H1 (cell line): ENCODE measurements around the gene ZBTB2. TPM values are rescaled to one million over a fixed set of nuclear protein-coding genes. Genes with fewer than 3 reads are reported as not detected.

Experiments used
- CTCF ChIA-PET: fragments of 300-600 bp; sonication (Branson Sonifier 250); formaldehyde crosslinking; loops from one replicate; lab custom pipeline; 2021; ENCODE audit not compliant: partially characterized antibody; lab: Charles Lee
- POLR2A ChIA-PET: fragments of 300-600 bp; sonication (Branson Sonifier 250); formaldehyde crosslinking; loops from one replicate; lab custom pipeline; 2021; ENCODE audit warnings: inconsistent platforms; ENCODE audit not compliant: partially characterized antibody; lab: Charles Lee
- DNase-seq, 2 experiments: peaks; one replicate each; pipeline versions ENCODE4 v3.0.0 to v3.0.0-alpha.2; 2010 to 2022; ENCODE audit warnings: low spot score in 2 of 2, low read depth in 1 of 2, mixed read lengths in 1 of 2
- FAIRE-seq: peaks from 2 replicates; lab custom pipeline; 2011; peaks lifted over from hg19 to GRCh38; lab: Jason Lieb, UNC
- H2AFZ ChIP-seq: 2 replicates; pipeline ENCODE4 v1.8.1; 2012; ENCODE audit warnings: low read length, inconsistent platforms
- H2AK5ac ChIP-seq: 2 replicates; pipeline ENCODE4 v1.6.1; 2013; ENCODE audit warnings: low read depth, low read length
- H2BK120ac ChIP-seq: replicated peaks from 2 replicates; pipeline ENCODE3; 2013; ENCODE audit warnings: low read depth, low read length, inconsistent platforms
- H2BK12ac ChIP-seq: 2 replicates; pipeline ENCODE4 v1.6.1; 2013; ENCODE audit warnings: low read depth, low read length
- H2BK15ac ChIP-seq: 2 replicates; pipeline ENCODE4 v1.6.1; 2013; ENCODE audit warnings: low read length
- H2BK20ac ChIP-seq: 2 replicates; pipeline ENCODE4 v1.6.1; 2013; ENCODE audit warnings: low read length
- H2BK5ac ChIP-seq: 2 replicates; pipeline ENCODE4 v1.6.1; 2013; ENCODE audit warnings: low read depth, low read length
- H3K14ac ChIP-seq: 2 replicates; pipeline ENCODE4 v1.6.1; 2013; ENCODE audit warnings: inconsistent platforms; ENCODE audit not compliant: insufficient read length
- H3K18ac ChIP-seq: 2 replicates; pipeline ENCODE4 v1.6.1; 2013; ENCODE audit warnings: low read length; ENCODE audit errors: extremely low read depth
- H3K23ac ChIP-seq: 2 replicates; pipeline ENCODE4 v1.6.1; 2013; ENCODE audit warnings: inconsistent platforms; ENCODE audit not compliant: insufficient read length
- H3K23me2 ChIP-seq: 2 replicates; pipeline ENCODE4 v1.6.1; 2013; ENCODE audit warnings: low read depth, low read length
- H3K27ac ChIP-seq: 2 replicates; pipeline ENCODE4 v1.6.1; 2011; ENCODE audit warnings: low read depth, low read length, inconsistent platforms
- H3K27me3 ChIP-seq, 4 experiments: replicated peaks in 1 of 4; 1 replicate in 1 of 4; 2 replicates in 3 of 4; pipeline versions ENCODE4 v1.6.1 to v1.8.1; 2011 to 2013; ENCODE audit warnings: low read length in 3 of 4, mild to moderate bottlenecking in 3 of 4, inconsistent platforms in 2 of 4, mixed read lengths in 2 of 4, moderate library complexity in 1 of 4; ENCODE audit not compliant: control insufficient read depth in 3 of 4, insufficient read depth in 3 of 4; ENCODE audit errors: extremely low read depth in 1 of 4
- H3K36me3 ChIP-seq, 4 experiments: 2 replicates each; pipeline versions ENCODE4 v1.6.1 to v1.8.1; 2011 to 2013; ENCODE audit warnings: mild to moderate bottlenecking in 4 of 4, low read length in 3 of 4, moderate library complexity in 2 of 4, control low read depth in 1 of 4, inconsistent platforms in 1 of 4; ENCODE audit not compliant: insufficient read depth in 4 of 4, control insufficient read depth in 2 of 4
- H3K4ac ChIP-seq: replicated peaks from 2 replicates; pipeline ENCODE3; 2013; ENCODE audit warnings: low read length, low read depth, mixed read lengths, inconsistent platforms; ENCODE audit not compliant: insufficient read length
- H3K4me1 ChIP-seq, 4 experiments: replicated peaks in 1 of 4; 1 replicate in 1 of 4; 2 replicates in 3 of 4; pipeline versions ENCODE4 v1.6.1 to v1.8.1; 2011 to 2013; ENCODE audit warnings: low read length in 3 of 4, inconsistent platforms in 2 of 4, mixed read lengths in 1 of 4; ENCODE audit not compliant: insufficient read depth in 4 of 4, control insufficient read depth in 3 of 4
- H3K4me2 ChIP-seq, 2 experiments: 2 replicates each; pipeline versions ENCODE4 v1.6.1 to v1.8.1; 2011 to 2013; ENCODE audit warnings: low read depth in 2 of 2, low read length in 2 of 2, control low read depth in 1 of 2, inconsistent platforms in 1 of 2, mild to moderate bottlenecking in 1 of 2; ENCODE audit not compliant: insufficient read depth in 1 of 2
- H3K4me3 ChIP-seq, 4 experiments: fragments of 200-600, 300-600 bp in 1 of 4; sonication (generic), shearing (Covaris generic), sonication (Bioruptor Twin) in 1 of 4; 2 replicates each; pipeline versions ENCODE4 v1.5.1 to v1.8.1; 2011 to 2016; ENCODE audit warnings: low read length in 4 of 4, low read depth in 3 of 4, control low read depth in 2 of 4, inconsistent platforms in 2 of 4, mild to moderate bottlenecking in 2 of 4, mixed read lengths in 1 of 4, moderate library complexity in 1 of 4; ENCODE audit not compliant: insufficient read depth in 2 of 4; ENCODE audit errors: extremely low read depth in 1 of 4
- H3K56ac ChIP-seq: replicated peaks from 2 replicates; pipeline ENCODE3; 2013; ENCODE audit warnings: low read depth, mild to moderate bottlenecking, mixed read lengths, low read length, inconsistent platforms; ENCODE audit not compliant: insufficient read length
- H3K79me1 ChIP-seq: 2 replicates; pipeline ENCODE4 v1.6.1; 2013; ENCODE audit warnings: low read depth, low read length, control low read depth
- H3K79me2 ChIP-seq, 2 experiments: 2 replicates each; pipeline versions ENCODE4 v1.6.1 to v1.8.1; 2012 to 2013; ENCODE audit warnings: low read length in 2 of 2, mild to moderate bottlenecking in 2 of 2, inconsistent platforms in 1 of 2; ENCODE audit not compliant: insufficient read depth in 2 of 2, control insufficient read depth in 1 of 2
- H3K9ac ChIP-seq, 4 experiments: replicated peaks in 1 of 4; 1 replicate in 1 of 4; 2 replicates in 3 of 4; pipeline versions ENCODE4 v1.6.1 to v1.8.1; 2011 to 2013; ENCODE audit warnings: low read depth in 3 of 4, low read length in 3 of 4, control low read depth in 2 of 4, mild to moderate bottlenecking in 2 of 4, moderate library complexity in 2 of 4, inconsistent platforms in 1 of 4; ENCODE audit errors: extremely low read depth in 1 of 4
- H3K9me3 ChIP-seq, 2 experiments: 2 replicates each; pipeline versions ENCODE4 v1.6.1 to v1.8.1; 2012 to 2013; ENCODE audit warnings: mild to moderate bottlenecking in 2 of 2, moderate library complexity in 2 of 2, control low read depth in 1 of 2, inconsistent platforms in 1 of 2, low read depth in 1 of 2, low read length in 1 of 2, mixed read lengths in 1 of 2; ENCODE audit not compliant: insufficient read depth in 2 of 2
- H4K20me1 ChIP-seq, 2 experiments: replicated peaks in 1 of 2; 2 replicates each; pipeline versions ENCODE3 to v1.8.1; 2011 to 2013; ENCODE audit warnings: inconsistent platforms in 2 of 2, low read length in 2 of 2, mild to moderate bottlenecking in 1 of 2; ENCODE audit not compliant: insufficient read depth in 2 of 2, control insufficient read depth in 1 of 2
- H4K5ac ChIP-seq: 2 replicates; pipeline ENCODE4 v1.6.1; 2013; ENCODE audit warnings: low read length, low read depth, mixed read lengths, inconsistent platforms; ENCODE audit not compliant: insufficient read length
- H4K8ac ChIP-seq: 2 replicates; pipeline ENCODE4 v1.8.0; 2013; ENCODE audit warnings: mild to moderate bottlenecking, moderate library complexity, low read length, inconsistent platforms; ENCODE audit not compliant: insufficient read depth; ENCODE audit errors: extremely low read depth
- H4K91ac ChIP-seq: replicated peaks from 2 replicates; pipeline ENCODE3; 2013; ENCODE audit warnings: low read length, mixed read lengths, inconsistent platforms; ENCODE audit not compliant: insufficient read length
- BACH1 ChIP-seq: IDR thresholded peaks from 2 replicates; pipeline ENCODE4 v1.6.1; 2012; ENCODE audit warnings: low read length, improper control_type of control experiment
- CHD1 ChIP-seq: IDR thresholded peaks from 2 replicates; pipeline ENCODE4 v1.6.1; 2012; ENCODE audit warnings: low read depth, low read length, improper control_type of control experiment
- CHD2 ChIP-seq: IDR thresholded peaks from 2 replicates; pipeline ENCODE4 v1.6.1; 2012; ENCODE audit warnings: low read length, improper control_type of control experiment
- EP300 ChIP-seq, 2 experiments: IDR thresholded peaks; 1 replicate in 1 of 2; 2 replicates in 1 of 2; pipeline ENCODE4 v1.6.1; 2011 to 2012; ENCODE audit warnings: low read depth in 2 of 2, low read length in 2 of 2, mild to moderate bottlenecking in 2 of 2, borderline replicate concordance in 1 of 2, inconsistent platforms in 1 of 2, moderate library complexity in 1 of 2
- EZH2 ChIP-seq: fragments of 200-600 bp; sonication (generic); IDR thresholded peaks from 2 replicates; pipeline ENCODE4 v1.7.1; 2012; ENCODE audit warnings: low read depth, mild to moderate bottlenecking, moderate library complexity, low read length, inconsistent platforms; ENCODE audit not compliant: severe bottlenecking
- MAFK ChIP-seq: IDR thresholded peaks from 2 replicates; pipeline ENCODE4 v1.6.1; 2012; ENCODE audit warnings: low read depth, mild to moderate bottlenecking, improper control_type of control experiment, low read length
- POLR2AphosphoS5 ChIP-seq: IDR thresholded peaks from 2 replicates; pipeline ENCODE4 v1.6.1; 2011; ENCODE audit warnings: low read depth, low read length
- SIRT6 ChIP-seq: IDR thresholded peaks from one replicate; pipeline ENCODE4 v1.7.1; 2012; ENCODE audit warnings: low read length, inconsistent platforms
- SIX5 ChIP-seq: IDR thresholded peaks from 2 replicates; pipeline ENCODE4 v1.6.1; 2011; ENCODE audit warnings: mild to moderate bottlenecking, low read depth, low read length
- SP2 ChIP-seq: IDR thresholded peaks from 2 replicates; pipeline ENCODE4 v1.6.1; 2012; ENCODE audit warnings: mild to moderate bottlenecking, low read length, inconsistent platforms
- SP4 ChIP-seq: IDR thresholded peaks from 2 replicates; pipeline ENCODE4 v1.6.1; 2012; ENCODE audit warnings: low read length, inconsistent platforms
- TCF12 ChIP-seq: IDR thresholded peaks from 2 replicates; pipeline ENCODE4 v1.6.1; 2011; ENCODE audit warnings: low read depth, mild to moderate bottlenecking, low read length
- WGBS, 2 experiments: shearing (Covaris generic) in 1 of 2; methylation state at CpG; one replicate each; pipeline versions ENCODE4 v1.1.6 to v1.1.7; 2013 to 2015; ENCODE audit warnings: low lambda C conversion rate in 2 of 2, mixed read lengths in 2 of 2, inconsistent platforms in 1 of 2, low coverage in 1 of 2, missing lambda C conversion rate in 1 of 2; ENCODE audit not compliant: insufficient replicate concordance in 2 of 2, insufficient coverage in 1 of 2, insufficient read length in 1 of 2; ENCODE audit errors: extremely low coverage in 1 of 2, missing lambda C conversion rate in 1 of 2; 5-methylcytosine and 5-hydroxymethylcytosine counted together
- polyA plus RNA-seq, 7 experiments: library from polyadenylated mRNA; depleted of rRNA in 3 of 7; stranded (reverse) in 5 of 7; unstranded in 2 of 7; fragments of >200 nt in 5 of 7; fragments of 200-250 nt in 2 of 7; gene quantifications; 1 replicate in 5 of 7; 2 replicates in 1 of 7; 4 replicates in 1 of 7; pipeline versions ENCODE4 v1.2.1 to v1.2.3, GENCODE V29; 2011 to 2013; ENCODE audit warnings: missing spikeins in 2 of 7, mixed read lengths in 2 of 7
- total RNA-seq: library from RNA; stranded (reverse); fragmentation: NEBNext Ultra II Directional; extraction: Animal tissue kit (Norgen Biotek cat#: 25700); gene quantifications from 2 replicates; pipeline ENCODE4 v1.2.1, GENCODE V29; 2021
- TF ChIP-seq, protein P1 (sequence below), 3 experiments: IDR thresholded peaks; 1 replicate in 2 of 3; 2 replicates in 1 of 3; pipeline versions ENCODE4 v1.5.1 to v1.6.1; 2011; ENCODE audit warnings: low read length in 3 of 3, mild to moderate bottlenecking in 3 of 3, inconsistent platforms in 2 of 3, low read depth in 1 of 3, moderate library complexity in 1 of 3; ENCODE audit not compliant: insufficient read depth in 1 of 3; ENCODE audit errors: control extremely low read depth in 1 of 3

ZBTB2 gene
- total and polyA plus RNA-seq, 2 of the 8 experiments (the other 6 are each of a cell fraction or from before 2014, with no cell fraction given): 16.1 to 23.7 TPM

DNA sequence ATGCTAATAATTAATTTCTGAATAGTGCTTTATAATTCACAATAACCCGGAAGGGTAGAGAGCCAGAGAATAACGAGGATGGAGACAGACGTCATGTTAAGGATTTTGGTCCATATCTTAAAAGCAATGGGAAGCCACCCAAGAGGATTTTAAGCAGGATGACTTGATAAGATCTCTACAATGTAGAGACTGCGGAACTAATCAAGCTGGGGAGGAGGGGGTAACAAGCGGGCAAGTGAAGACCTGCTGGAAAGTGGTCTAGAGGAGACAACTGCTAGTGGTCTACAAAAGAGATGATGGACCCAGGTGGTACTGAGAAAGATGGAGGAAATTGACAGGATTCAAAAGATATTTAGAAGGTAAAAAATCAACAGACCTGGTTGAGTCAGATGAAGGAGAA, 7.2 kb downstream of the ZBTB2 start:
- POLR2A ChIA-PET: no interaction called here
- no peak overlapping the region for H2BK120ac ChIP-seq
- WGBS, 2 experiments: 86% methylated on average over 5 of the region's 5 CpGs; no CpG with 5 or more reads in 1 of the 2 experiments
- no peak overlapping the region for H3K14ac ChIP-seq
- no peak overlapping the region for H3K23ac ChIP-seq
- H3K4me3 ChIP-seq: no peak overlapping the region
- no peak overlapping the region for H4K91ac ChIP-seq
- no peaks in the 10 kb centered on the region; a peak in 1 of 8 replicates for H3K36me3 ChIP-seq
- H3K9ac ChIP-seq: no peak overlapping the region
- H3K4me1 ChIP-seq: peaks cover 0 to 4% (median 1%) of the 10 kb centered on the region in 4 experiments; a peak in 5 of 7 replicates
- H3K56ac ChIP-seq: no peak overlapping the region
- H3K18ac ChIP-seq: no peak overlapping the region
- DNase-seq (no peak), FAIRE-seq (no peak)
- peaks cover 6% of the 10 kb centered on the region for H3K79me1 ChIP-seq
- TF ChIP-seq SIX5: no peak
- no peak for TF ChIP-seq SP2
- no peak for TF ChIP-seq EP300 (IDR thresholded peaks at IDR 0.05; ENCODE audit: borderline replicate concordance in 1 of 2, low read depth in 2 of 2, low read length in 2 of 2)
- TF ChIP-seq TCF12: no peak
- TF ChIP-seq CHD1: no peak
- TF ChIP-seq BACH1: no peak
- TF ChIP-seq CHD2: no peak
- TF ChIP-seq SP4: no peak
- TF ChIP-seq MAFK: no peak
- TF ChIP-seq SIRT6: no peak
- TF ChIP-seq, protein P1, sequence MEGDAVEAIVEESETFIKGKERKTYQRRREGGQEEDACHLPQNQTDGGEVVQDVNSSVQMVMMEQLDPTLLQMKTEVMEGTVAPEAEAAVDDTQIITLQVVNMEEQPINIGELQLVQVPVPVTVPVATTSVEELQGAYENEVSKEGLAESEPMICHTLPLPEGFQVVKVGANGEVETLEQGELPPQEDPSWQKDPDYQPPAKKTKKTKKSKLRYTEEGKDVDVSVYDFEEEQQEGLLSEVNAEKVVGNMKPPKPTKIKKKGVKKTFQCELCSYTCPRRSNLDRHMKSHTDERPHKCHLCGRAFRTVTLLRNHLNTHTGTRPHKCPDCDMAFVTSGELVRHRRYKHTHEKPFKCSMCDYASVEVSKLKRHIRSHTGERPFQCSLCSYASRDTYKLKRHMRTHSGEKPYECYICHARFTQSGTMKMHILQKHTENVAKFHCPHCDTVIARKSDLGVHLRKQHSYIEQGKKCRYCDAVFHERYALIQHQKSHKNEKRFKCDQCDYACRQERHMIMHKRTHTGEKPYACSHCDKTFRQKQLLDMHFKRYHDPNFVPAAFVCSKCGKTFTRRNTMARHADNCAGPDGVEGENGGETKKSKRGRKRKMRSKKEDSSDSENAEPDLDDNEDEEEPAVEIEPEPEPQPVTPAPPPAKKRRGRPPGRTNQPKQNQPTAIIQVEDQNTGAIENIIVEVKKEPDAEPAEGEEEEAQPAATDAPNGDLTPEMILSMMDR (IDR thresholded peaks at IDR 0.05; ENCODE audit: control extremely low read depth in 1 of 3, insufficient read depth in 1 of 3, low read depth in 1 of 3, low read length in 3 of 3): no peak
- no peak for TF ChIP-seq POLR2AphosphoS5
- TF ChIP-seq EZH2: no peak
- H3K4me2 ChIP-seq: no peak overlapping the region
- H3K23me2 ChIP-seq: no peaks in the 10 kb centered on the region
- no peak overlapping the region for H3K27ac ChIP-seq
- H3K4ac ChIP-seq: no peak overlapping the region
- H4K8ac ChIP-seq: no peak overlapping the region
- H2BK20ac ChIP-seq: no peak overlapping the region
- H2BK15ac ChIP-seq: no peak overlapping the region
- H2AFZ ChIP-seq: no peak overlapping the region
- peaks cover 7 to 84% of the 10 kb centered on the region in 2 experiments for H3K79me2 ChIP-seq
- CTCF ChIA-PET: interaction anchor here (0.9 to 1.5 kb wide), 2 partner anchors 11 to 370 kb away, joined by 3 read pairs; no protein-coding TSS in a partner anchor
- no peaks in the 10 kb centered on the region for H3K9me3 ChIP-seq
- H3K27me3 ChIP-seq: no peaks in the 10 kb centered on the region
- H4K5ac ChIP-seq: no peak overlapping the region
- H2BK12ac ChIP-seq: no peak overlapping the region
- no peak overlapping the region for H2BK5ac ChIP-seq
- H2AK5ac ChIP-seq: no peak overlapping the region
- peaks cover 0 to 2% of the 10 kb centered on the region in 2 experiments for H4K20me1 ChIP-seq
